ENCODE results near the gene MAGI2. TPM values are rescaled to one million over a fixed set of nuclear protein-coding genes. Genes with fewer than 3 reads are reported as not detected.

MAGI2 gene
- total RNA-seq, 3 donors from 2014 or later (not counting 1 experiment from before 2014, with no cell fraction given), result 0.09 to 0.48 (median 0.27) TPM

GRCh38 chr7:78450706-78451105 is 1002.8 kb downstream of the MAGI2 start:
- no peaks in the 10 kb centered on the region for H3K27me3 ChIP-seq (ENCODE audit: control insufficient read depth, insufficient read depth, low read length)
- ATAC-seq (no peak), DNase-seq (no peak)
- Mint-ChIP-seq H3K27ac (no peak overlapping the region), H3K4me3 (no peak overlapping the region), H3K27me3 (ENCODE audit: low read depth in 2 of 2) (no peaks in the 10 kb centered on the region), H3K36me3 (no peaks in the 10 kb centered on the region), H3K9me3 (peaks cover 4 to 5% of the 10 kb centered on the region in 2 donors), H3K4me1 (no peaks in the 10 kb centered on the region)
- 75% methylated on average over 6 of the region's 6 CpGs for WGBS (ENCODE audit: insufficient coverage)
- no peaks in the 10 kb centered on the region for H3K36me3 ChIP-seq (ENCODE audit: control insufficient read depth, insufficient read depth, low read length)
- H3K4me1 ChIP-seq (ENCODE audit: control insufficient read depth, insufficient read depth, low read length), result no peaks in the 10 kb centered on the region
- no peak overlapping the region for H3K4me3 ChIP-seq (ENCODE audit: low read length)
- H3K9me3 ChIP-seq (ENCODE audit: control insufficient read depth, insufficient read depth, low read length), result no peaks in the 10 kb centered on the region
- TF ChIP-seq, protein P1, sequence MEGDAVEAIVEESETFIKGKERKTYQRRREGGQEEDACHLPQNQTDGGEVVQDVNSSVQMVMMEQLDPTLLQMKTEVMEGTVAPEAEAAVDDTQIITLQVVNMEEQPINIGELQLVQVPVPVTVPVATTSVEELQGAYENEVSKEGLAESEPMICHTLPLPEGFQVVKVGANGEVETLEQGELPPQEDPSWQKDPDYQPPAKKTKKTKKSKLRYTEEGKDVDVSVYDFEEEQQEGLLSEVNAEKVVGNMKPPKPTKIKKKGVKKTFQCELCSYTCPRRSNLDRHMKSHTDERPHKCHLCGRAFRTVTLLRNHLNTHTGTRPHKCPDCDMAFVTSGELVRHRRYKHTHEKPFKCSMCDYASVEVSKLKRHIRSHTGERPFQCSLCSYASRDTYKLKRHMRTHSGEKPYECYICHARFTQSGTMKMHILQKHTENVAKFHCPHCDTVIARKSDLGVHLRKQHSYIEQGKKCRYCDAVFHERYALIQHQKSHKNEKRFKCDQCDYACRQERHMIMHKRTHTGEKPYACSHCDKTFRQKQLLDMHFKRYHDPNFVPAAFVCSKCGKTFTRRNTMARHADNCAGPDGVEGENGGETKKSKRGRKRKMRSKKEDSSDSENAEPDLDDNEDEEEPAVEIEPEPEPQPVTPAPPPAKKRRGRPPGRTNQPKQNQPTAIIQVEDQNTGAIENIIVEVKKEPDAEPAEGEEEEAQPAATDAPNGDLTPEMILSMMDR (IDR thresholded peaks at IDR 0.05), result no peak
- no peak overlapping the region for H3K27ac ChIP-seq (ENCODE audit: low read length)
- intact Hi-C loops (cut with micrococcal nuclease), result no loop called here

GRCh38 chr7:78448911-78449310 is 1004.6 kb downstream of the MAGI2 start:
- TF ChIP-seq, protein P1 (IDR thresholded peaks at IDR 0.05), result no peak
- no peak for DNase-seq
- Mint-ChIP-seq H3K9me3 (peaks cover 2 to 5% of the 10 kb centered on the region in 2 donors), H3K27ac (no peak overlapping the region), H3K27me3 (ENCODE audit: low read depth in 2 of 2) (no peaks in the 10 kb centered on the region), H3K4me1 (no peaks in the 10 kb centered on the region), H3K36me3 (no peaks in the 10 kb centered on the region), H3K4me3 (no peak overlapping the region)
- Histone ChIP-seq H3K27me3 (ENCODE audit: control insufficient read depth, insufficient read depth, low read length) (no peaks in the 10 kb centered on the region), H3K9me3 (ENCODE audit: control insufficient read depth, insufficient read depth, low read length) (no peaks in the 10 kb centered on the region), H3K4me3 (ENCODE audit: low read length) (no peak overlapping the region), H3K36me3 (ENCODE audit: control insufficient read depth, insufficient read depth, low read length) (no peaks in the 10 kb centered on the region), H3K27ac (ENCODE audit: low read length) (no peak overlapping the region), H3K4me1 (ENCODE audit: control insufficient read depth, insufficient read depth, low read length) (no peaks in the 10 kb centered on the region)
- WGBS (ENCODE audit: insufficient coverage), result 93% methylated on average over 5 of the region's 5 CpGs
- ATAC-seq, result no peak
- intact Hi-C loops (cut with micrococcal nuclease), result no loop called here

DNA sequence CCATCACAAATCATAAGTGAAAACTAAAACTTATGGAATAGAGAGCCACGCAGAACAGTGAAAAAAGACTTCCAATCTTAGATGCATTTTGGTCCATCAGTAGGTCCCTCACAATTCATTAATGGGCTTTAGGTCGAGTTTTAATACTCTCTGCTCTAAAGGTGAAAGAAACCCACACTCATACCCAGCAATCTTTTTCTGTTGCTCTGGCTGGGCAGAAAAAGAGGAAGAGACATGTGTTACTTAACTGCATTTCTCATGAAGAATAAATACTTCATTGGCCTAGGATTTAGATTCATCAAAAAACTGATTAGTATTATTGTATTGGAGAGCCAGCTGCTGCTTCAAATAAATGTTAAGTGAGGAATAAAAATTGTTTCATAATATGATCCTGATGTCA is 1009.2 kb downstream of the MAGI2 start:
- TF ChIP-seq, protein P1 (IDR thresholded peaks at IDR 0.05), result no peak
- Mint-ChIP-seq H3K9me3 (peaks cover 3 to 7% of the 10 kb centered on the region in 2 donors), H3K4me3 (no peak overlapping the region), H3K4me1 (no peaks in the 10 kb centered on the region), H3K36me3 (no peaks in the 10 kb centered on the region), H3K27me3 (ENCODE audit: low read depth in 2 of 2) (no peaks in the 10 kb centered on the region), H3K27ac (no peak overlapping the region)
- H3K27me3 ChIP-seq (ENCODE audit: control insufficient read depth, insufficient read depth, low read length), result no peaks in the 10 kb centered on the region
- H3K4me1 ChIP-seq (ENCODE audit: control insufficient read depth, insufficient read depth, low read length), result no peaks in the 10 kb centered on the region
- no peak overlapping the region for H3K4me3 ChIP-seq (ENCODE audit: low read length)
- DNase-seq (no peak), ATAC-seq (no peak)
- intact Hi-C loops (cut with micrococcal nuclease), result no loop called here
- no peaks in the 10 kb centered on the region for H3K36me3 ChIP-seq (ENCODE audit: control insufficient read depth, insufficient read depth, low read length)
- H3K9me3 ChIP-seq (ENCODE audit: control insufficient read depth, insufficient read depth, low read length), result no peaks in the 10 kb centered on the region
- no peak overlapping the region for H3K27ac ChIP-seq (ENCODE audit: low read length)
- 44% methylated on average over 2 of the region's 2 CpGs for WGBS (ENCODE audit: insufficient coverage)

DNA sequence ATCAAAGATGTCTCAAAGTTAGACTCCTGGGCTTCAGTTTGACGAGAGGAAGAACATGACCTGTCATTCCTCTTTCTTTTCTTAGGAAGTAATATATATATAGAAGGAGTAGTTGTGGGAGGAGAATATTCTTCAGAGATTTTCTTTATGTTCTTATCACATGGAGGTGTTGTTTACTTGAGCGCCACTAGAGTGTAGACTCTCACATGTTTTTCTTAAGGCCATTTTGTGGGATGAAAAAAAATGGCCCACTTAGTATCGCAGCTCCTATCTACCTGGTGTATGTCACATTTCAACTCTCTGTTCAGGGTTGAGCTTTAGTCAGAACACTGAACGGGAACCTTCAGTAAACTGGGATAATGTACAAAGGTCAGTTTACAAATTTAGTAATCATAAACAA is 1009.7 kb downstream of the MAGI2 start:
- H3K4me1 Mint-ChIP-seq, result no peaks in the 10 kb centered on the region

More for the DNA sequence above, 1009.7 kb downstream of the MAGI2 start:
- 96% methylated on average over 2 of the region's 4 CpGs for WGBS (ENCODE audit: insufficient coverage)
- Histone ChIP-seq H3K27ac (ENCODE audit: low read length) (no peak overlapping the region), H3K9me3 (ENCODE audit: control insufficient read depth, insufficient read depth, low read length) (no peaks in the 10 kb centered on the region), H3K27me3 (ENCODE audit: control insufficient read depth, insufficient read depth, low read length) (no peaks in the 10 kb centered on the region), H3K4me1 (ENCODE audit: control insufficient read depth, insufficient read depth, low read length) (no peaks in the 10 kb centered on the region), H3K4me3 (ENCODE audit: low read length) (no peak overlapping the region), H3K36me3 (ENCODE audit: control insufficient read depth, insufficient read depth, low read length) (no peaks in the 10 kb centered on the region)
- Mint-ChIP-seq H3K27me3 (ENCODE audit: low read depth in 2 of 2) (no peaks in the 10 kb centered on the region), H3K4me3 (no peak overlapping the region), H3K9me3 (peaks cover 3 to 8% of the 10 kb centered on the region in 2 donors), H3K36me3 (no peaks in the 10 kb centered on the region), H3K27ac (no peak overlapping the region)
- DNase-seq (no peak), ATAC-seq (no peak)
- TF ChIP-seq, protein P1 (IDR thresholded peaks at IDR 0.05), result no peak
- intact Hi-C loops (cut with micrococcal nuclease), result no loop called here

All from natural killer cell (primary cell).